GM18499 (cell line): ENCODE measurements around the gene SH3PXD2A.
"Not testable (repeated sequence)": the region's sequence is repeated elsewhere in the genome, so short reads cannot be mapped to it uniquely, and the experiment has no call there.

ENCODE experiments used
- ATAC-seq: cut with Tn5 transposase; IDR thresholded peaks from one replicate; pipeline ENCODE4 v1.9.1; 2021; ENCODE audit warnings: moderate number of reproducible peaks; ENCODE audit not compliant: insufficient read depth, unreplicated experiment

The SH3PXD2A gene

GRCh38 chr10:103816431-103816830 is 38.9 kb downstream of the SH3PXD2A start:
- ATAC-seq: no peak

GRCh38 chr10:103814626-103815370 is 40.6 kb downstream of the SH3PXD2A start:
- no peak for ATAC-seq

GRCh38 chr10:103814105-103814504 is 41.3 kb downstream of the SH3PXD2A start:
- ATAC-seq: no peak

- ATAC-seq: not testable (repeated sequence)
Measured at GRCh38 chr10:103813312-103813711, 42.1 kb downstream of the SH3PXD2A start.

- no peak for ATAC-seq
Measured at GRCh38 chr10:103812432-103812831, 42.9 kb downstream of the SH3PXD2A start.

- ATAC-seq: no peak
Measured at GRCh38 chr10:103812004-103812403, 43.4 kb downstream of the SH3PXD2A start.

GRCh38 chr10:103811463-103811862 is 43.9 kb downstream of the SH3PXD2A start:
- ATAC-seq: no peak

GRCh38 chr10:103808780-103809179 is 46.6 kb downstream of the SH3PXD2A start:
- no peak for ATAC-seq

- ATAC-seq: no peak
Measured at GRCh38 chr10:103807996-103808395, 47.4 kb downstream of the SH3PXD2A start.

GRCh38 chr10:103806395-103807187 is 48.8 kb downstream of the SH3PXD2A start:
- no peak for ATAC-seq

- no peak for ATAC-seq
Measured at GRCh38 chr10:103805781-103806180, 49.6 kb downstream of the SH3PXD2A start.

- no peak for ATAC-seq
Measured at GRCh38 chr10:103804871-103805270, 50.5 kb downstream of the SH3PXD2A start.

GRCh38 chr10:103803941-103804340 is 51.4 kb downstream of the SH3PXD2A start:
- no peak for ATAC-seq

GRCh38 chr10:103802637-103803353 is 52.6 kb downstream of the SH3PXD2A start:
- no peak for ATAC-seq

- ATAC-seq: no peak
Measured at GRCh38 chr10:103802081-103802480, 53.3 kb downstream of the SH3PXD2A start.

- ATAC-seq: peak; percentile 56
Measured at GRCh38 chr10:103800789-103801540, 54.4 kb downstream of the SH3PXD2A start.

GRCh38 chr10:103800089-103800488 is 55.3 kb downstream of the SH3PXD2A start:
- no peak for ATAC-seq

- ATAC-seq: no peak
Measured at GRCh38 chr10:103799341-103799740, 56.0 kb downstream of the SH3PXD2A start.

- no peak for ATAC-seq
Measured at GRCh38 chr10:103798511-103798910, 56.9 kb downstream of the SH3PXD2A start.

- ATAC-seq: no peak
Measured at GRCh38 chr10:103797857-103798256, 57.5 kb downstream of the SH3PXD2A start.
